Esophagus muscularis mucosa (tissue), 3 donors: Measurements from ENCODE around the gene PTPRE.

ENCODE experiments used
- CTCF ChIP-seq, 3 experiments: fragments of 200-600 bp in 2 of 3; fragments of 450-650 bp in 1 of 3; sonication (generic) in 2 of 3; IDR thresholded peaks; one replicate each; pipeline ENCODE4 v1.5.1; 2017 to 2019; ENCODE audit warnings: antibody characterized with exemption in 3 of 3, mild to moderate bottlenecking in 2 of 3, moderate library complexity in 1 of 3
- POLR2A ChIP-seq: fragments of 450-650 bp; IDR thresholded peaks from one replicate; pipeline ENCODE4 v1.6.1; 2017; ENCODE audit warnings: antibody characterized with exemption, moderate library complexity, mild to moderate bottlenecking, low read depth
- POLR2AphosphoS5 ChIP-seq, 2 donors: sonication (generic); formaldehyde crosslinking; IDR thresholded peaks; one replicate each; pipeline ENCODE4 v1.6.1; 2017; ENCODE audit warnings: antibody characterized with exemption in 2 of 2

- TF ChIP-seq POLR2A (no peak), CTCF (IDR thresholded peaks at IDR 0.05) (no peak), POLR2AphosphoS5 (IDR thresholded peaks at IDR 0.05) (no peak)
Measured at GRCh38 chr10:127962205-127962604, 55.3 kb downstream of the PTPRE start.
